Kidney epithelial cell (primary cell): ENCODE results near the gene PAPSS2. TPM values are rescaled to one million over a fixed set of nuclear protein-coding genes. Genes with fewer than 3 reads are reported as not detected.
"Not testable (repeated sequence)": the region's sequence is repeated elsewhere in the genome, so short reads cannot be mapped to it uniquely, and the experiment has no call there.

Experiments used
- DNase-seq: peaks from one replicate; pipeline ENCODE4 v3.0.0-alpha.2; 2010; ENCODE audit warnings: low read depth
- H3K27me3 ChIP-seq: 2 replicates; pipeline ENCODE4 v1.6.0; 2011; ENCODE audit warnings: low read length; ENCODE audit not compliant: control insufficient read depth, insufficient read depth
- H3K36me3 ChIP-seq: 2 replicates; pipeline ENCODE4 v1.5.1; 2011; ENCODE audit warnings: low read length; ENCODE audit not compliant: control insufficient read depth, insufficient read depth
- H3K4me3 ChIP-seq: 2 replicates; pipeline ENCODE4 v1.5.1; 2011; ENCODE audit warnings: low read depth, mild to moderate bottlenecking, control low read depth, low read length
- total RNA-seq: library from RNA; depleted of rRNA; stranded (reverse); fragments of >200 nt; gene quantifications from 2 replicates; pipeline ENCODE4 v1.2.3, GENCODE V29; 2015
- TF ChIP-seq, protein P1 (sequence below): IDR thresholded peaks from 2 replicates; pipeline ENCODE4 v1.5.1; 2011; ENCODE audit warnings: mild to moderate bottlenecking, moderate library complexity, low read length, control low read depth, inconsistent platforms; ENCODE audit not compliant: insufficient read depth, poor library complexity, severe bottlenecking

The PAPSS2 gene
- total RNA-seq, 1 donor from 2014 or later = 11.4 TPM

DNA sequence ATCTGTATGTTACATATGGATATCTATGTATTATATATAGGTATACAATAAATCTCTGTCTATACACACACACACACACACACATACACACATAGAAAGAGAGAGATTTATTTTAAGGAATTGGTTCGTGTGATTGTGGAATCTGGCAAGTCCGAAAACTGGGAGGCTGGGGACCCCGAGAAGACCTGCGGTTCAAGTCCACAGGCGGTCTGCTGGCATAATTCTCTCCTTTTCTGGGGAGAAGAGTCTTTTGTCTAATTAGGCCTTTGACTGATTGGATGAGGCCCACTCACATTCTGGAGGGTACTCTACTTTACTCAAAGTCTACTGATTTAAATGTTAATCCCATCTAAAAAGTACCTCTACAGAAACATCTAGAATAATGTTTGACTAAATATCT lies 65.1 kb downstream of the PAPSS2 start:
- Histone ChIP-seq H3K4me3 (no peak overlapping the region), H3K27me3 (no peaks in the 10 kb centered on the region), H3K36me3 (no peaks in the 10 kb centered on the region)
- TF ChIP-seq, protein P1, sequence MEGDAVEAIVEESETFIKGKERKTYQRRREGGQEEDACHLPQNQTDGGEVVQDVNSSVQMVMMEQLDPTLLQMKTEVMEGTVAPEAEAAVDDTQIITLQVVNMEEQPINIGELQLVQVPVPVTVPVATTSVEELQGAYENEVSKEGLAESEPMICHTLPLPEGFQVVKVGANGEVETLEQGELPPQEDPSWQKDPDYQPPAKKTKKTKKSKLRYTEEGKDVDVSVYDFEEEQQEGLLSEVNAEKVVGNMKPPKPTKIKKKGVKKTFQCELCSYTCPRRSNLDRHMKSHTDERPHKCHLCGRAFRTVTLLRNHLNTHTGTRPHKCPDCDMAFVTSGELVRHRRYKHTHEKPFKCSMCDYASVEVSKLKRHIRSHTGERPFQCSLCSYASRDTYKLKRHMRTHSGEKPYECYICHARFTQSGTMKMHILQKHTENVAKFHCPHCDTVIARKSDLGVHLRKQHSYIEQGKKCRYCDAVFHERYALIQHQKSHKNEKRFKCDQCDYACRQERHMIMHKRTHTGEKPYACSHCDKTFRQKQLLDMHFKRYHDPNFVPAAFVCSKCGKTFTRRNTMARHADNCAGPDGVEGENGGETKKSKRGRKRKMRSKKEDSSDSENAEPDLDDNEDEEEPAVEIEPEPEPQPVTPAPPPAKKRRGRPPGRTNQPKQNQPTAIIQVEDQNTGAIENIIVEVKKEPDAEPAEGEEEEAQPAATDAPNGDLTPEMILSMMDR = no peak
- no peak for DNase-seq

DNA sequence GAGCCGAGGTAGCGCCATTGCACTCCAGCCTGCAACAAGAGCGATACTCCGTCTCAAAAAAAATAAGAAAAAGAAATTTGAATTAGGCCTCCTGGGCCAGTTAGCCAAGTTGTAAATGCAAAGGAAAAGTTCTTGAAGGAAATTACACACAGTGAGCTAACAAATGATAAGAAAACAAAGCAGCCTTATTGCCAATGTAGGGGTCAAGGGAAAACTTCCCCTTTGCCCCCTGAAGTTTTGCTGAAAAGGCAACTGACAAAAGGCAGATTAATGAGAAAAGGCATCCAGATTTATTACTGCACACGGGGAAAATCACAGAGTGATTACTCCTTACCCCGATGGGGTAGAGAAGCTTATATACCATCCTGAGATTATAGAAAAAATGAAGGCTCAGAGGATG lies 70.3 kb downstream of the PAPSS2 start:
- no peak overlapping the region for H3K4me3 ChIP-seq
- H3K27me3 ChIP-seq = no peaks in the 10 kb centered on the region
- TF ChIP-seq, protein P1 = no peak
- no peak for DNase-seq
- H3K36me3 ChIP-seq = no peaks in the 10 kb centered on the region

DNA sequence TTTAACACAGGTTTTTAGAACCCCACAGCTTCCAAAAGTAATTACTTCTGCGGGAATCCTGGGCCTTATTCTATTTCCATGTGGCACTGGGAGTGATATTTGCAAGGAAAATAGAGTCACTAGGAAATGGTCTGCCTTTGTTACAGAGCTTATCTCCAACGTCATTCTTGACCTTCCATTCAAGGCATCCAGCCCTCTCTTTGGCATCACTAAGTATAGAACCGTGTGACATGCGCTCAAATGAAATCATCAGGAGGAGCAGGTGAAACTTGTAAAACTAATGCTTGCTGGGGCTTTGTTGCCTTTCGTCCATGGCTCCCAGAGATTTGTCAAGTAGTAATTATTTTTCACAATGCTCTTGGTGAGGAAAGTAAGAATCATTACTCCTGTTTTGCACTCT lies 73.4 kb downstream of the PAPSS2 start:
- no peaks in the 10 kb centered on the region for H3K27me3 ChIP-seq
- no peak overlapping the region for H3K4me3 ChIP-seq
- no peaks in the 10 kb centered on the region for H3K36me3 ChIP-seq
- DNase-seq = no peak
- TF ChIP-seq, protein P1 = no peak

DNA sequence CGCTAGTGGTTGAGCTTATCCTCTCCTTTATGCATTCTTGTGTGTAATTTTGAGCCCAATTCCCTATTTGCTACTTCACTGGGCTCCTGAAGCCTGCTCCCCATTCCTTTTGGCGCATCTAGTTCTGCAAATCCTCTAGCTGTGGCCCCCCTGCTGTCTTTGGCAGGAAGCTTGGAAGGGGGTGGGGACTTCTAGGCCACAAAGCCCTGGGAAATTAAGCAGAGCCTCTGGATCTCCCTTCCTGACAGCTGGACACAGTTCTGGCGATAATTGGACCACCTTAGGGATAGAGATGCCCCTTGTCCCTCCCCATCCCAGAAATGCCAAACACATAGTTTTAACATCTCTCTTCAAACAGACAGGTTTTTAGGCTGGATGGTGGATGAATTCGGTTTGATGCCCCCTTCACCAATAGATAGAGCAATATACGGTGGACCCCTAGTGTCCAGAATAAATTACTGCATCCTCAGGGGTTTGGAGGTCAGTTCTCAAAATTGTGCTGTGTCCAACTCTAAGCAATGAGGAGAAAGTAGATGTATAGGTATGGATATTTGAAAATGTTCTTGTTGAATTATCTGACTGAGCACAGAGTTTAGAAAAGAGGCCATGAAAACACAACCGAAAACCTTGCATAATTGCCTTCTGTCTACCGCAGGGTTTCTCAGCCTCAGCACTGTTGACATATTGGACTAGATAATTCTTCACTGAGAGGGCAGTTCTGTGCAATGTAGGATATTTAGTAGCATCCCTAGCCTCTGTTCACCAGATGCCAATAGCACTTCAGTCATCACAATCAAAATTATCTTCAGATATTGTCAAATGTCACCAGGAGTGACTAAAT lies 75.5 kb downstream of the PAPSS2 start:
- TF ChIP-seq, protein P1 = peak; percentile 73
- Histone ChIP-seq H3K36me3 (no peaks in the 10 kb centered on the region), H3K4me3 (no peak overlapping the region), H3K27me3 (no peaks in the 10 kb centered on the region)
- DNase-seq = no peak

DNA sequence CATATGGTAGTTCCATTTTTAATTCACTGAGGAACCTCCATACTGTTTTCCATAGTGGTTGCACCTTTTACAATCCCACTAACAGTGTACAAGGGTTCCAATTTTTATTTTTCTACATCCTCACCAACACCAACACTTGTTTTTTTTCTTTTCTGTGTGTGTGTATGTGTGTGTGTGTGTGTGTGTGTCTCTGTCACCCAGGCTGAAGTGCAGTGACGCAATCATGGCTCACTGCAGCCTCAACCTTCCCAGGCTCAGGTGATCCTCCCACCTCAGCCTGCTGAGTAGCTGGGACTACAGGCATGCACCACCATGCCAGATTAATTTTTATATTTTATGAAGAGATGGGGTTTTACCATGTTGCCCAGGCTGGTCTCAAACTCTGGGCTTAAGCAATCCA lies 78.6 kb downstream of the PAPSS2 start:
- H3K36me3 ChIP-seq, H3K27me3 ChIP-seq, DNase-seq, H3K4me3 ChIP-seq: not testable (repeated sequence)

DNA sequence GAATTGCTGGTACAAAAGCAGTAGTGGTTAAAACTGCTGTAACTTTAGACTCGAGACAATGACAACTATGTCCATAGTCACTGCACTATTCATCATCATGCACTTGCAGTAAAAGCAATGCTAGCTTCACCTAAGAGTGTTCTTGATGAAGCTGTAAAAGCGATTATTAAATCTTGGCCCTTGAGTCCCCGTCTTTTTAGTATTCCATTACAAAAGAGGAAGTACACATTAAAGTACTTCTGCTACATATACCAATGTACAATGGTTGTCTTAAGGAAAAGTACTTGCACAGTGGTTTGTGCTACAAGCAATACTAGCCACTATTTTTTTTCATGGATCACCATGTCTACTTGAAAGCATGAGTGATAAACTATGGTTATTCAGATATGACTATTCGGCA lies 80.0 kb downstream of the PAPSS2 start:
- TF ChIP-seq, protein P1 = no peak
- H3K36me3 ChIP-seq = no peaks in the 10 kb centered on the region

More for the DNA sequence above, 80.0 kb downstream of the PAPSS2 start:
- Histone ChIP-seq H3K4me3 (no peak overlapping the region), H3K27me3 (no peaks in the 10 kb centered on the region)
- no peak for DNase-seq
